Astrocyte (in vitro differentiated cells and primary cell): ENCODE results near the gene MORN1. TPM values are rescaled to one million over a fixed set of nuclear protein-coding genes. Genes with fewer than 3 reads are reported as not detected.

Experiments
- DNase-seq: peaks from one replicate; pipeline ENCODE4 v3.0.0-alpha.2; 2010; ENCODE audit warnings: low read depth
- FAIRE-seq: peaks from 2 replicates; lab custom pipeline; 2011; peaks lifted over from hg19 to GRCh38; lab: Jason Lieb, UNC
- H2AFZ ChIP-seq: 2 replicates; pipeline ENCODE4 v1.6.0; 2012; ENCODE audit warnings: low read depth, low read length, inconsistent platforms
- H3K27ac ChIP-seq: 2 replicates; pipeline ENCODE4 v1.5.1; 2011; ENCODE audit warnings: low read depth, low read length, inconsistent platforms
- H3K27me3 ChIP-seq: 2 replicates; pipeline ENCODE4 v1.6.0; 2011; ENCODE audit warnings: low read length, inconsistent platforms; ENCODE audit not compliant: insufficient read depth
- H3K36me3 ChIP-seq: 2 replicates; pipeline ENCODE4 v1.5.1; 2011; ENCODE audit warnings: low read length, inconsistent platforms; ENCODE audit not compliant: insufficient read depth
- H3K4me1 ChIP-seq: 2 replicates; pipeline ENCODE4 v1.5.1; 2011; ENCODE audit warnings: low read length, inconsistent platforms; ENCODE audit not compliant: insufficient read depth
- H3K4me2 ChIP-seq: 2 replicates; pipeline ENCODE4 v1.6.0; 2012; ENCODE audit warnings: low read length, inconsistent platforms
- H3K4me3 ChIP-seq: 2 replicates; pipeline ENCODE4 v1.5.1; 2011; ENCODE audit warnings: low read depth, mild to moderate bottlenecking, low read length, inconsistent platforms; ENCODE audit not compliant: insufficient read depth
- H3K79me2 ChIP-seq: 2 replicates; pipeline ENCODE4 v1.6.0; 2012; ENCODE audit warnings: mild to moderate bottlenecking, low read length, inconsistent platforms; ENCODE audit not compliant: insufficient read depth
- H3K9ac ChIP-seq: 2 replicates; pipeline ENCODE4 v1.6.0; 2012; ENCODE audit warnings: mild to moderate bottlenecking, low read length, inconsistent platforms
- H3K9me3 ChIP-seq: 2 replicates; pipeline ENCODE4 v1.5.1; 2012; ENCODE audit warnings: low read depth, mild to moderate bottlenecking, low read length, inconsistent platforms; ENCODE audit not compliant: insufficient read depth
- H4K20me1 ChIP-seq: 2 replicates; pipeline ENCODE4 v1.6.0; 2012; ENCODE audit warnings: low read length, inconsistent platforms; ENCODE audit not compliant: insufficient read depth
- H3K27ac Mint-ChIP-seq: one replicate; pipeline ENCODE4 v1.8.0; 2021; ENCODE audit warnings: mild to moderate bottlenecking, mixed read lengths; ENCODE audit not compliant: unreplicated experiment
- H3K27me3 Mint-ChIP-seq: one replicate; pipeline ENCODE4 v1.8.0; 2021; ENCODE audit warnings: low read depth, mixed read lengths; ENCODE audit not compliant: unreplicated experiment
- H3K36me3 Mint-ChIP-seq: one replicate; pipeline ENCODE4 v1.8.0; 2021; ENCODE audit warnings: low read depth, mixed read lengths; ENCODE audit not compliant: unreplicated experiment
- H3K4me1 Mint-ChIP-seq: one replicate; pipeline ENCODE4 v1.8.0; 2021; ENCODE audit warnings: low read depth, mixed read lengths; ENCODE audit not compliant: unreplicated experiment
- H3K4me3 Mint-ChIP-seq: one replicate; pipeline ENCODE4 v1.8.0; 2021; ENCODE audit warnings: mild to moderate bottlenecking, moderate library complexity, mixed read lengths; ENCODE audit not compliant: unreplicated experiment
- H3K9me3 Mint-ChIP-seq: one replicate; pipeline ENCODE4 v1.8.0; 2021; ENCODE audit warnings: mild to moderate bottlenecking, mixed read lengths; ENCODE audit not compliant: unreplicated experiment
- EZH2 ChIP-seq: IDR thresholded peaks from 2 replicates; pipeline ENCODE4 v1.6.1; 2012; ENCODE audit warnings: mild to moderate bottlenecking, low read length, inconsistent platforms; ENCODE audit not compliant: insufficient read depth
- total RNA-seq: library from RNA; stranded (reverse); gene quantifications from 2 replicates; pipeline ENCODE4 v1.2.1, GENCODE V29; 2021
- TF ChIP-seq, protein P1 (sequence below): IDR thresholded peaks from 2 replicates; pipeline ENCODE4 v1.5.1; 2011; ENCODE audit warnings: low read depth, mild to moderate bottlenecking, inconsistent platforms, low read length, moderate library complexity; ENCODE audit not compliant: insufficient read depth

Gene MORN1
- total RNA-seq, 1 donor from 2014 or later = 9.2 TPM

DNA sequence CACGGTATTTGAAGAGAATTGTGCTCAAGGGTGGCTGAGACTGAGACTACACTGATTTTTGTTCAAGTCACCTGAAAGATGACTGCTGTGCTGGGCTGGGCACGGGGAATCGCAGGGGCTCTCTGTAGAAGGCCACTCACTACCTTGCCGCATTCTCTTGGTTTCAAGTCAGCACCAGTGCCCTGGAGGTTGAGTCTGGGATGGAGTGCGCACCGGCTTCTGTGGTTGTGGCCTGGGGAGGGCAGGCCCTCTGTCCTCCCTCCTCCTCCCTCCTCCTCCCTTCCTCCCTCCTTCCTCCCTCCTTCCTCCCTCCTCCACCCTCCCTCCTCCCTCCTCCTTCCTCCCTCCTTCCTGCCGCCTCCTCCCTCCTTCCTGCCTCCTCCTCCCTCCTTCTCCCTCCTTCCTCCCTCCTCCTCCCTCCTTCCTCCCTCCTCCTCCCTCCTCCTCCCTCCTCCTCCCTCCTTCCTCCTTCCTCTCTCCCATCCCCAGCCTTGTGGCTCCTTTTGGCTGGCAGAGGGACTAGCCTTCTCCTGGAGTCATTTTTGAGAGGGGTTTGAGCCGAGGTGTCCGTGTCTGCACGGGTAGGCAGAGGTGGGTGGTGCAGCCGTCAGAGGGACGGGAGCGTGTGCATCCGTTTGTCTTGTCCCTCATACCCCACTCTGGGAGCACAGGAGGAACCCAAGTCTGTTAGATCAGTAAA lies 9.7 kb upstream of the MORN1 start:
- no peak overlapping the region for H3K9ac ChIP-seq
- FAIRE-seq (no peak), DNase-seq (no peak)
- Mint-ChIP-seq H3K4me1 (peaks cover 8% of the 10 kb centered on the region), H3K4me3 (no peak overlapping the region), H3K36me3 (peaks cover 18% of the 10 kb centered on the region), H3K27ac (no peak overlapping the region), H3K9me3 (no peaks in the 10 kb centered on the region), H3K27me3 (no peaks in the 10 kb centered on the region)
- peaks cover 67% of the 10 kb centered on the region for H3K36me3 ChIP-seq
- H3K4me3 ChIP-seq = no peak overlapping the region
- no peak overlapping the region for H3K4me2 ChIP-seq
- H2AFZ ChIP-seq = no peak overlapping the region
- H3K27me3 ChIP-seq = no peaks in the 10 kb centered on the region
- no peaks in the 10 kb centered on the region for H3K9me3 ChIP-seq
- H3K79me2 ChIP-seq = peaks cover 67% of the 10 kb centered on the region
- H3K4me1 ChIP-seq = peaks cover 15% of the 10 kb centered on the region
- no peak for TF ChIP-seq EZH2
- TF ChIP-seq, protein P1, sequence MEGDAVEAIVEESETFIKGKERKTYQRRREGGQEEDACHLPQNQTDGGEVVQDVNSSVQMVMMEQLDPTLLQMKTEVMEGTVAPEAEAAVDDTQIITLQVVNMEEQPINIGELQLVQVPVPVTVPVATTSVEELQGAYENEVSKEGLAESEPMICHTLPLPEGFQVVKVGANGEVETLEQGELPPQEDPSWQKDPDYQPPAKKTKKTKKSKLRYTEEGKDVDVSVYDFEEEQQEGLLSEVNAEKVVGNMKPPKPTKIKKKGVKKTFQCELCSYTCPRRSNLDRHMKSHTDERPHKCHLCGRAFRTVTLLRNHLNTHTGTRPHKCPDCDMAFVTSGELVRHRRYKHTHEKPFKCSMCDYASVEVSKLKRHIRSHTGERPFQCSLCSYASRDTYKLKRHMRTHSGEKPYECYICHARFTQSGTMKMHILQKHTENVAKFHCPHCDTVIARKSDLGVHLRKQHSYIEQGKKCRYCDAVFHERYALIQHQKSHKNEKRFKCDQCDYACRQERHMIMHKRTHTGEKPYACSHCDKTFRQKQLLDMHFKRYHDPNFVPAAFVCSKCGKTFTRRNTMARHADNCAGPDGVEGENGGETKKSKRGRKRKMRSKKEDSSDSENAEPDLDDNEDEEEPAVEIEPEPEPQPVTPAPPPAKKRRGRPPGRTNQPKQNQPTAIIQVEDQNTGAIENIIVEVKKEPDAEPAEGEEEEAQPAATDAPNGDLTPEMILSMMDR = no peak
- H3K27ac ChIP-seq = no peak overlapping the region
- H4K20me1 ChIP-seq = peaks cover 68% of the 10 kb centered on the region

DNA sequence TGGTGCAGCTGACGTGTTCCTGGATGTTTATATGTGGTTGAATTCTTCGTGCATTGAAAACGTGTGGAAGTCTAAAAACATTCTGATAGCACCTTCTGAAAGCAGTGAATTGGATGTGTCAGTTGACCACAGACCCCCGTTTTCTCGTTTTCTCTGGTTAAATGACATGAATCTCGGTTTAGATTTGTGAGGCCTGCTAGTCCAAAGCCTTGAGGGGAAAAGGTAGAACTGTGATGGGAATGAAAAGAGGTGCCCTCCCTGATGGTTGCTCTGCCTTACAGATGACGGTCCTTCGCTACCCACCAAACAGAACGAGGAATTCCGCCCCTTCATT lies 9.2 kb upstream of the MORN1 start:
- H3K36me3 ChIP-seq = peaks cover 70% of the 10 kb centered on the region
- H3K79me2 ChIP-seq = peaks cover 73% of the 10 kb centered on the region
- H3K4me1 Mint-ChIP-seq = peaks cover 5% of the 10 kb centered on the region
- no peaks in the 10 kb centered on the region for H3K9me3 ChIP-seq
- no peak overlapping the region for H2AFZ ChIP-seq
- H3K4me1 ChIP-seq = peaks cover 10% of the 10 kb centered on the region
- no peaks in the 10 kb centered on the region for H3K9me3 Mint-ChIP-seq
- no peak overlapping the region for H3K4me3 ChIP-seq
- H4K20me1 ChIP-seq = peaks cover 72% of the 10 kb centered on the region
- no peak overlapping the region for H3K27ac Mint-ChIP-seq
- no peak overlapping the region for H3K4me2 ChIP-seq
- no peaks in the 10 kb centered on the region for H3K27me3 ChIP-seq
- H3K27me3 Mint-ChIP-seq = no peaks in the 10 kb centered on the region
- no peak for FAIRE-seq
- peaks cover 18% of the 10 kb centered on the region for H3K36me3 Mint-ChIP-seq
- H3K9ac ChIP-seq = no peak overlapping the region
- no peak overlapping the region for H3K27ac ChIP-seq
- H3K4me3 Mint-ChIP-seq = no peak overlapping the region
- no peak for DNase-seq
- TF ChIP-seq EZH2 = no peak
- TF ChIP-seq, protein P1 = no peak

DNA sequence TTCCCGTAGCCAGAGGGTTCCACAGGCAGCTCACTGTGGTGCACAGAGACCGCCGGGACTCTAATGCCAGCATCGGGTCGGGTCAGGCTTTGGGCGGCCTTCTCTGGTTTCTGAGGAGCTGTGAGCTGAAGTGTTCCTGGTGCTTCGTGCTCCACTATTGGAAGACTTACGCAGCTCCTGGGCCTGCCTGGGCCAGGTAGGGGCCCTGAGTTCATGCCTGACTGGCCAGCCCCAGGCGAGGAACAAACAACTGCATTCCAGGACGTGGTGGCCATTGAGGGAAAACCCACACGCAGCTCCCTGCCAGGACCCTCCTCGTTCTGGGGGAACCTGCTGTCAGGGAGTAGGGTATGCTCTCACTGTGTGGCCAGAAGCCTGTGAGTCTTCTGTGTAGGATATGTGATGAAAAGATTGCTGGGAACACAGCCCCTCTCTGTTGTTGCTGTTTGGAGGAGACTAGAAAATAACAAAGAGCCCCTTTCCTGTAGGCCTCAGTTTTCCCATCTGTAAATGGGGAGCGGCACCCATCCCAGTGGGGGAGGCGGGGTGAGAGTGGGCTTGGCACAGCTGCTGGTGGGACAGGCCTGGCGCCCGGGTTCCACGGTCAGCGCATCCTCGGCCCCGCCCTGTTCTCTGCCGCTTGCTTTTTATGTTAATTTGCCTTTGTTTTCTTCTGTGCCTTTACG lies 8.7 kb upstream of the MORN1 start:
- H3K4me1 ChIP-seq = peaks cover 5% of the 10 kb centered on the region
- H3K4me1 Mint-ChIP-seq = peaks cover 3% of the 10 kb centered on the region
- no peak overlapping the region for H3K9ac ChIP-seq
- H3K27ac ChIP-seq = no peak overlapping the region
- FAIRE-seq = no peak
- no peaks in the 10 kb centered on the region for H3K9me3 Mint-ChIP-seq
- H3K27me3 ChIP-seq = no peaks in the 10 kb centered on the region
- DNase-seq = no peak
- H3K4me3 Mint-ChIP-seq = no peak overlapping the region
- H4K20me1 ChIP-seq = peaks cover 72% of the 10 kb centered on the region
- H2AFZ ChIP-seq = no peak overlapping the region
- H3K36me3 ChIP-seq = peaks cover 70% of the 10 kb centered on the region
- peaks cover 78% of the 10 kb centered on the region for H3K79me2 ChIP-seq
- H3K4me2 ChIP-seq = no peak overlapping the region
- no peak for TF ChIP-seq EZH2
- TF ChIP-seq, protein P1 = no peak
- no peak overlapping the region for H3K27ac Mint-ChIP-seq
- H3K36me3 Mint-ChIP-seq = peaks cover 19% of the 10 kb centered on the region
- no peaks in the 10 kb centered on the region for H3K27me3 Mint-ChIP-seq
- H3K4me3 ChIP-seq = no peak overlapping the region
- no peaks in the 10 kb centered on the region for H3K9me3 ChIP-seq
